ENCODE measurements around the gene OSBPL10.

Gene OSBPL10

DNA sequence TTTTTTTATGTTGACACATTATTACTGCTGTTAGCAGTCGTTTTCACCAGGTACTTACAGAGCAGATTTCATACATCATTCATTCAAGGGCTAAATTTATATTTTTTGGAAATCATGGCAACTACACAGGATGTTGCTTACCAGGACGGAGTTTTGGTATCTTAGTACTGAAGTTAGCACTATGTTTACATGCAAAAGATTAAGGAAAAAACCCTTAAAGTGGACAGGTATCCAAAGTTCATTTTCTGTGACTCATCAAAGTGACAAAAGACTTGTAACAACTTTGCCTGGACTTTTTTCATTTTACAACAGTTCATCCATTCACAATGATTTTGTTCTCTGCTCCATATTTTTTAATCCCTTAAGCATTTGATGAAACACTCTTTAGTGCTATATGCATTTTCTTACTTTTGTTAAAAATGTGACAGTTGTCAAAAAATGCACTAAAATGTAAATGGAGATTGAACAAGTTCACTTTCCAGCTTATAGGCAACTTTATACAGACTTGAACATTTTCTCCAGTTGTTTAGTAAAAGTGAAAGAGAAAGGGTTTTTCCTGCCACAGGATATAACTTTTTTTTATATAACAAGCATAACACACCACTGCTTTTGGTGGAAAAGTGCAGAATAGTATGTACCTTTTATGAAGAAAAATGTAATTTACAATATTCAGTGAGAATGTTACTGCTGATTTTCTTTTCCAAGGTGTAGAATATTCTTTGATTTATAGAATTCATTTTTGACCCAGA, 344.2 kb downstream of the OSBPL10 start:
- DNase-seq: no peak

DNA sequence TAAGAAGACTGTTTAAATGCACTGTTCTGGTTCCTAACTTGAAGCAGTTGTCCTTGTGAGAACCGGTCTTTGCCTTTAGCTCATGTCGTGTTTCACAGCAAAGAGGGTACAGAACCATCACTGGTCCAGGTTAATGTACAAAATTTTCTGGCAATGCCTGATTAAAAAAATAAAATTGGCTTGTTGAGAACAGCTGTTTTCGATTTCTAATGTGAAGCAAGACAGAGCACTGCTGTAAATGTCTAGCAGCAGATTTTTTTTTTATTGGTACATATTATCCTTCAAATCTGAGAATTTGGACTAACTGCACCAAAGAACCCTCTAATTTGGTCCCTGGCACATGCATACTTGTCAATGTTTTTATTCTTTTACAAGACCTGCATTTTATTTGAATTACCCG, 345.0 kb downstream of the OSBPL10 start:
- no peak for DNase-seq

DNA sequence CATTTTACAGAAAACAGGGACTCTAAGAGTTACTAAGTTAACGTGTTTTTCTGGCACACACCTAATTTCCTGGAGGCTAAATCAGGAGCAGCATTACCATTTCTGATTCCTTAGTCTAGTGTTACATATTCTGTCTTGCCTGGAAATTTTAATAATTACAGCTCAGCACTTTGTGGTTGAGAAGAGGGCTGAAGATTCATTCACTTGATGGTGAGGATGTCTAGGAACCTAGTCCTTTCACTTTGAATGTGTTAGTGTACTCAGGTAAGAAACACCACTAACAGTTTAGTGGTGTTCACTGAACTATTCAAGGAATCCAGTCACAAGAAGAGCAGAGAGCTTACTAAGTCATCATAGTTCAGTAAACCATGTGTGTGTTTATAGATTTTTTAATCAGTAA, 345.5 kb downstream of the OSBPL10 start:
- no peak for DNase-seq

DNA sequence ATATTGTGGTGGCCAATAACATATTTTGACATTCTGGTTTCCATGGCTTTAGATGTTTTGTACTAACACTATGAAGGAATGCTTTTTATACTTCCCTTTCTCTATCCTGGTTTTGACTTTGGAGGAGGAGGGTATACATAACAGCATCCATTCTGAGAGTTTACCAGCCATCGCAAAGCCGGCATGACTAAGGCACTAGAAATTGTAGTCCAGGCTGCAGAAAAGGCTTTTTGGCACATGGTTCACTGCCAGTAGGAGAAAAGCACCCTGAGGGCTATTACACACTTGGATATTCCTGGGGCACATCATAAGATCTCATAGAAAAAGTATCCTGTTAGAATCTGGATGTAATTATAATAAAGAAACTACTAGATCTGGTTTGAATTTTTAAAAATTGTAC, 346.6 kb downstream of the OSBPL10 start:
- DNase-seq: no peak

DNA sequence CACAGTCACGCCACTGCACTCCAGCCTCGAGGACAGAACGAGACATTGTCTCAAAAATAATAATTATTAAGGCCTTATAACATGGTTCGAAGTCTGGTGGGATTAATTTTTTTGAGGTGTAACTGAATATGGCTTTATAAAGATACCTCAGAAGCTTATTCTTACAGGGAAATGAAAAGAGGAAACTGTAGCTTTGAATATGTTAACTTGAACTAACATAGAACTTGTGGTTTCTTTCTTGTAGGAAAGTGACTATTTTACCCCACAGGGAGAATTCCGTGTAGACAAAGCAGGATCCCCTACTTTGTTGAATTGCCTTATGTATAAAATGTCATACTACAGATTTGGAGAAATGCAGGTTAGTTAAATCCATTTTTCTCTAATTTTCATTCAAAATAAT, 352.0 kb downstream of the OSBPL10 start:
- no peak for DNase-seq

DNA sequence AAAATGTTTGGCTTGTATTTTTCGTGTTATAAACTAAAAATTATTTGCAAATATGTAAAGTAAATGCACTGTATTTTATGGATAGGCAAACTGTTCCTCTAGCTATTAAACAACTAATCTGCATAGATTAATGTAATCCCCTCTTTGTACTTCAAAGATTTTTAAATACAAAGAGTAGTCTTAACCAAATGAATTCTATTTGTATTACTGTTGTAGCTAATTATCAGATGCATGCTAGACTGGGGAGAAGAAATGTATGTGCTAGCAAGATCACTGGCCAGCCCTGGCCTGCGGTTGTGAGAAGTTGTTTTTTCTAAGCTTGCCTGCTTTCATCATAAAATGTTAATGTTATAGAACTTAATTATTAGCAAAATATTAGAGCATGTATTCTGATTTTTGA, 355.7 kb downstream of the OSBPL10 start:
- no peak for DNase-seq

DNA sequence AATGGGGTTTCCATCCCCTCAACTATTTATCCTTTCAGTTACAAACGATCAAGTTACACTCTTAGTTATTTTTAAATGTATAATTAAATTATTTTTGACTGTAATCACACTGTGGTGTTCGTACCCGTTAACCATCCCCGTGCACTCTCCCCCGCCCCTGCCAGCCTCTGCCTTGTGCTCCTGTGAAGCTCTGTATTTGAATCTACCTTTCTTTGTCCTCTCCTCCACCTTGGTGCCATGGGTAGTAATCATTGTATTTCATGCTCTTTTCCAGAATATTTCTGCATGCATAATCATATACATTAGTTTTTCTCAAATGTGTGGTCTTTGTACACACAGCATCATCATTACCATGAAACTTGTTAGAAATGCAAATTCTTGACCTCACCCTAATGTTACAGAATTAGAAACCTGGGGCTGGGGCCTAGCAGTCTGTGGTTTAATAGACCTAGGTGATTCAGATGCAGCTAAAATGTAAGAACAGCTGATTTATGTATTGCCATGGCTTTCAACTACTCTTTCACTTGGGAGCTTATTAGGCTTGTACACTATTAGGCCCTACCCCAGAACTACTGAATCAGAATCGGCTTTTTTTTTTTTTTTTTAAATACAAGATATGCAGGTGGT, 356.9 kb downstream of the OSBPL10 start:
- no peak for DNase-seq

DNA sequence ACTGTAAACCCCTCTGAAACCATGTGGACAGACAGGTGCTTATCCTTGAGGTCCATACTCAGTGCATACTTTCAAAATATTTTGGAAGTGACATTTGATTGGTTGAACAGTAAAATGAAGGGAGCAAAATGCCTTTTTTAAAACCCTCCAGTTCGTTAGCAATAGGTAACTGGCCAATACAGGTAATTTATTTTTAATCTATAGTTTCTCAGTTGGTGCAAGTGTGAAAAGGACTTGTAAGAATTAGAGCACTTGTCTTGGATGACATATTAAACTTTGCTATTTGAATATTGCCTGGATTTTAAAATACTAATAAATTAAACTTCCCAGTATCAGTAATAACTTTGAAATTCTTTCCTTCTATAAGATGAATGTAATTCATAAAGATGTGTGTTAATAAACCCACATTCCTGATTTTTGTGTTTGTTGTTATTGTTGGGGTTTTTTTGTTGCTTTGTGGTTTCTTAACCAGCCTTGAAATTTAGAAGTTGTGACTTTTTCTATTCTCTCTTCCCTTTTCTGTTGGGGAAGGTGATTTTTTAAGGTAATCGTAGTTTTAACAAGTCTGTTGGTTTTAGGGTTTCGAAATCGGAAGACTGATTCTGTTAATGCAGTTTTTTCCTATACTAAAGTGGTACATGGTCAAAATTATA, 358.3 kb downstream of the OSBPL10 start:
- no peak for DNase-seq

DNA sequence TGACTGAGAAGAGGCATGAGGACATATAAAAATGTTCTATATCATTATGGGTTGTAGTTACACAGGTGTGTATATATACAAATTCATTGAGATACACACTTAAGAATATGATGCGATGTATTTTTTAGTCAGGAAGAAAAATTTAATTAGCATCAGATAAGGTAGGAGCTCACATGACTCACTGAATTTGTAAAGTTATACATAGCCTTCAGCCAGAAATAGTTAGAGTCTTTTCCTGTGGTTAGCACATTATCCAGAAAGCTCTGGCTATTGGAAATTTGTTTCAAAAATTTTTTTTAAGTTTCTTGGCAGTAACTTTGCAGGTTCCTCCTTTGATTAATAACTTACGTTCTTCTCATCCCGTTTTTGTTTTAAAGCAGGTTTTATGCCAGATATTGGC, 359.7 kb downstream of the OSBPL10 start:
- no peak for DNase-seq

DNA sequence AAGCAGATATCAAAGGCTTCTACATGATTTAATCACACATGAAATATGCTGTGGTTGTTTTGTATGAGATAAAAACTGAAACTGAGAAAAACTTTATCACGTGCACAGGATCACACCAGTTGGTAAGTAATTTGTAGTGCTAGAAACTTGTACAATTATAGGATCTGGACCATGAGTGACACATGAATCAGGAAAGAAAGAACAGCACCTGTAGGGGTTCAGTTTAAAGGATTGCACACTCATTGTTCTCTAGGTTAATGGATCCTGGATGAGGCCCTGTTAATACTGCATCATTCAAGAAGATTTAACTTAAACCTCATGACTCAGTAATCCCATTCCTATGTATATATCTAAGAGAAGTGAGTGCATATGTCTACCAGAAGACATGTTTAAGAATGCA, 360.4 kb downstream of the OSBPL10 start:
- no peak for DNase-seq

DNA sequence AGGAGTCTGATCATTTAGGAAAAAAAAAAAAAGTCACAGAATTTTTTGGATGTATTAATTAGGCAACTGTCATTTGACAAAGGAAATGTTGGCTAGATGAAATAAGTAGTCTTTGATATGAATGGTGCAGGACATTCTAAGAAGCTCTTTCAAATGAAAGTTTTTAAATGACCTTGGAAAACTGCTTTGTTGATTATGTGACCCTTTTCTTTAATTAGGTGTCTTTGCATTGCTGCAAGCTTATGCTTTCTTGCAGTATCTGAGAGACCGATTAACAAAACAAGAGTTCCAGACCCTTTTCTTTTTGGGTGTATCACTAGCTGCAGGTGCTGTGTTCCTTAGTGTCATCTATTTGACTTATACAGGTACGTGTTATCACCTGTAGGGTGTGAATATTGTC, 364.4 kb downstream of the OSBPL10 start:
- DNase-seq: no peak

DNA sequence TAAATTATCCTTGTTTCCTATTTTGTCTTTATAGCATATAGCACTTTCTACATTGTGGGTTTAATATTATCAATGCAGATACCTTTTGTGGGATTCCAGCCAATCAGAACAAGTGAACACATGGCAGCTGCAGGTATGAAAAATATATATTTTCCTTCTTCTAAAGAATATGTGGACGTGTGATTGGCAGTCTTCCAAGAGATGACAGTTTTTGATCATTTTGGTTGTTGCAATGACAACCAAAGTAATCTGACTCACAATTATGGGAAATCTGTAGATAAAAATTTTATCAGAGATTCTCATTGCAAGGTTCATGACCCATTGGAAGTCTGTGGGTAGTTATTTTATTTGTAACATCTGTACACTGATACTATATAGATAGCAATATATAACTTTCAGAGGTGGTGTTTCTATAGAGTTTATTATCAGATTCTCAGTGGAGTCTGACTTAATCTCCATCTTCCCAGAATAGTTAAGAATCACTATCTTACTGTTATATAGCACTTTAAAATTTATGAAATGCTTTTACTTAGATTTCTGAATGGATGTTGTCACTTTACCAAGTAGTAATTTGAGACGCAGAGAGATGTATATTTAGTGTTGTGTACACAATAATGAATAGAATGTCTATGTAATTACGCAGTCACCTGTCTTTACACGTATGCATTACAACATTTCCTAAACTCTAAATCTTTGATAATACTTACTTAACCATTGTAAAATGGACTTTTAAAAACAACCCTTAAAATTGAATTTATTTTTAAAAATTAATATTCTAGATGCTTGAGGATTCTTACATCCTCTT, 365.8 kb downstream of the OSBPL10 start:
- DNase-seq: no peak

DNA sequence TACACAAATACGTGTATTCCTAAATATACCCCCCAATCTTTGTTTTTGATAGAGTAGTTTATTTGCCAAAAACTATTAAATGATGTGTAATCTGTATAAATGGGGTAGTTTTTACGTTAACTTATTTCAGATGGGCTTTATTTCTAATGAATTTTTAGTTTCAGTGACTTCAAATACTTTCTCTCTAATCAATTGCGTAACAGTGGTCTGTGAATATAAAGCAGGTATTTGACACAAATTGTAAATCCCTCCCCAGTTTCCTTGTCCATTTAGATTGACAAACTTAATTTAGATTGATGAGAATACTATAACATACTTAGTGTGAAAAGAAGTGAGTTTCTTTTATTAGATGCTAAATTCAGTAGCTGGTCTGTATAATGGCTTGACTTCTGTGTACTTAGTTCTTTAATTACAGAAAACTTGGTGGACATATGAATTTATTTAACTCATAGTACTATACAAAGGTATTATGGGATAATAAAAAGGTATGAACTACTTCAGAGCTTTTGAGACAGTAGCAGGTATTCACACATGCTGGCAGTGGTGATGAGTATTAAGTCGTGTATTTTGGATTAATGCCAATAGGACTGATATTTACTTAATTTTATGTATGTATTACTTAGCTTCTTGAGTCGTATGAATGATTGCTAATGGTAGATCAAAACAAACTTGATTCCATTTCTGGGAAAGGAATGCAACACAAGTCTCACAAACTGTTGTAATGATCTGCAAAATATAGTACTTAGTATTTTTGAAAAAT, 366.7 kb downstream of the OSBPL10 start:
- DNase-seq: no peak

DNA sequence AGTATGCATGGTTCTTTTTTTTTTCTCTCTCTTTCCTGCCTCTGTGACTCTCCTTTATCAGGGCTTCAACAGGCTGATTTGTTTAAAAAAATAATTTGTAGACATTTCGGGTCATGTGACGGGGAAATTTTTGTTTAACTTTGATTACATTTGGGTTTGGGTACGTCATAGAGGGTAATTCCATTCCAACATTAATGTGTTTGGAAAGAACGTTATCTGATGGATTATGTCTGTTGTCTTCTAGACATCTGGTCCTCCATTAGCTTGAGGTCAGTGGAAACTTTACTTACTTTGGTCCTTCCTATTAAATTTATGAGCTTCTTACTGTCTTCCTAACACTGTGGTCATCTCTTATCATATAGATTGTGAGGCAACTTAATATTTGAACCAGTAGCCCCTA, 367.4 kb downstream of the OSBPL10 start:
- DNase-seq: no peak

DNA sequence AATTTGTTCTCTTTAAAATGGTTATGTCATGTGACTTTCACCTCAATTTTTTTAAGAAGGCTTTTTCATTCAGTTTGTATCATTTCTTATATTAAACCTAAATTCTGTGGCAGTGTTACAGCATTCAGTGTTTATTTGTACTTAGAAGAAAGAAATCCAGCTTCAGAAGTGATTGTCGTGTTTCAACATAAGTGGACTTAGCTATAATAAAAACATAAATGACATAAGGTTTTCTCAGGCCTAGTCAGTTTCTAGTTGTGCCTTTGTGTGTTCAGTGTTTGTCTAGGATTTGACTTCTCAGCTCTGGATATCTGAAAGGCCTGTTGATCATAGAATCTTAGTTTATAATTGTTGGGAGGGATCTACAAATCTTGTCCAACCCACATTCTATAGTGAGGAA, 367.9 kb downstream of the OSBPL10 start:
- DNase-seq: no peak

Measured in stimulated activated CD4-positive, alpha-beta T cell treated with anti-CD3 and anti-CD28 coated beads, Interleukin-4, amount 100 ng/mL, for 4 hours (primary cell).